Skeletal muscle tissue (tissue), 4 donors: ENCODE results near the gene CTNND1. TPM values are rescaled to one million over a fixed set of nuclear protein-coding genes. Genes with fewer than 3 reads are reported as not detected.

Experiments used
- H3K27ac ChIP-seq: one replicate; pipeline ENCODE4 v1.7.0; 2013; ENCODE audit warnings: mild to moderate bottlenecking, low read depth, low read length, inconsistent platforms
- H3K27me3 ChIP-seq, 3 donors: one replicate each; pipeline ENCODE4 v1.7.0; 2013; ENCODE audit warnings: low read length in 3 of 3; ENCODE audit not compliant: control insufficient read depth in 3 of 3, insufficient read depth in 3 of 3
- H3K36me3 ChIP-seq, 3 donors: one replicate each; pipeline ENCODE4 v1.7.0; 2013; ENCODE audit warnings: low read length in 3 of 3; ENCODE audit not compliant: control insufficient read depth in 3 of 3, insufficient read depth in 3 of 3
- H3K4me1 ChIP-seq, 3 donors: one replicate each; pipeline ENCODE4 v1.7.0; 2013; ENCODE audit warnings: low read length in 3 of 3, mild to moderate bottlenecking in 3 of 3; ENCODE audit not compliant: control insufficient read depth in 3 of 3, insufficient read depth in 3 of 3
- H3K4me3 ChIP-seq, 3 donors: one replicate each; pipeline ENCODE4 v1.7.0; 2013; ENCODE audit warnings: low read length in 3 of 3
- H3K9ac ChIP-seq, 3 donors: one replicate each; pipeline ENCODE4 v1.7.0; 2013; ENCODE audit warnings: low read length in 3 of 3, mild to moderate bottlenecking in 3 of 3, moderate library complexity in 2 of 3, low read depth in 1 of 3
- H3K9me3 ChIP-seq, 3 donors: one replicate each; pipeline ENCODE4 v1.7.0; 2013; ENCODE audit warnings: low read length in 3 of 3; ENCODE audit not compliant: control insufficient read depth in 3 of 3
- total RNA-seq: library from RNA; depleted of rRNA; stranded (reverse); fragments of >200 nt; gene quantifications from one replicate; pipeline ENCODE4 v1.2.3, GENCODE V29; 2014
- donor health status: Osteomylitis.

Gene CTNND1
- total RNA-seq, 1 donor from 2014 or later = 121 TPM

- peaks cover 3 to 10% (median 8%) of the 10 kb centered on the region in 3 donors for H3K36me3 ChIP-seq
- no peak overlapping the region for H3K9ac ChIP-seq
- peaks cover 11 to 35% (median 29%) of the 10 kb centered on the region in 3 donors for H3K4me1 ChIP-seq
- H3K4me3 ChIP-seq = no peak overlapping the region
- H3K27ac ChIP-seq = no peak overlapping the region
- no peaks in the 10 kb centered on the region for H3K9me3 ChIP-seq
- H3K27me3 ChIP-seq = no peaks in the 10 kb centered on the region
These were observed 25.5 kb downstream of the CTNND1 start for GRCh38 chr11:57787006-57787604.

DNA sequence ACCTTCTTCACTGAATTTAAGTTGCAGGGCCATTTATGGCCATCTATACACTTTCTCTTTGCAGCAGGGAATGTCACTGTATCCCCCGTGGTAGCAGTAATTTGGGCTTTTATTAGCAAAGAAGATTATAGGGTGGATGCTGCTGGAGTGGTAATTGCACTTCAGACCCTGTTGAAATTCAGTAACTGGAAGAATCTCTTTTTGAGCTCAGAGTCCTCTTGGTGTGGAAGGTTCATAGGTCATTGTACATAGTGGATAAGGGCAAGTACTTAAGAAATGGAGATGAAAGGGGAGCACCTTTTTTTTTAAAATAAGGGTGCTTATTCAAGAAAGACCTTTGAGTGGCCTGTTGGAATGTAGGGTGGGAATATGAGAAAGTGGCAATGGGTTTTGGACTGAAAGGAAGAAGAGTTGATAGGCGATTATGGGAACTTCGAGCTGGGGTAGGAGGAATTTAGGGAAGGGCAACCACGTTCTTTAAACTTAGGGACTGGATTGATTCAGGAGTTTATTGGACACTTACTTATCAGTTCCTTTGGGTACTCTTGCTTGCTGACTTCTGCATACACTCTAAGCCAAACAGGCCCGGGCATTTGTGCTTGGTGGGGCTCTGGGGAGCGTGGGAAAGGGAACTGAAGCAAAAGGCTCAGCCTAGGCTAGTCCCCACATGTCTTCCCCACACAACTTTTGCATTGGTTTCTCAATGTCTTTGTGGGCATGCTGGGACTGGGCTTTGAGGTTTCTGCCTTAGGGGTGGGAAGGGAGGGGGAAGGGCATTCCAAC is 26.5 kb downstream of the CTNND1 start:
- H3K9ac ChIP-seq = no peak overlapping the region
- H3K27me3 ChIP-seq = no peaks in the 10 kb centered on the region
- H3K36me3 ChIP-seq = peaks cover 3 to 12% (median 8%) of the 10 kb centered on the region in 3 donors
- no peak overlapping the region for H3K27ac ChIP-seq
- H3K4me1 ChIP-seq = peaks cover 12 to 40% (median 27%) of the 10 kb centered on the region in 3 donors
- no peak overlapping the region for H3K4me3 ChIP-seq
- no peaks in the 10 kb centered on the region for H3K9me3 ChIP-seq

- Histone ChIP-seq H3K4me3 (no peak overlapping the region), H3K4me1 (peaks cover 15 to 40% (median 27%) of the 10 kb centered on the region in 3 donors), H3K9ac (no peak overlapping the region), H3K9me3 (no peaks in the 10 kb centered on the region), H3K27me3 (no peaks in the 10 kb centered on the region), H3K36me3 (peaks cover 3 to 12% (median 8%) of the 10 kb centered on the region in 3 donors), H3K27ac (no peak overlapping the region)
These were observed 27.1 kb downstream of the CTNND1 start for GRCh38 chr11:57788703-57789088.

DNA sequence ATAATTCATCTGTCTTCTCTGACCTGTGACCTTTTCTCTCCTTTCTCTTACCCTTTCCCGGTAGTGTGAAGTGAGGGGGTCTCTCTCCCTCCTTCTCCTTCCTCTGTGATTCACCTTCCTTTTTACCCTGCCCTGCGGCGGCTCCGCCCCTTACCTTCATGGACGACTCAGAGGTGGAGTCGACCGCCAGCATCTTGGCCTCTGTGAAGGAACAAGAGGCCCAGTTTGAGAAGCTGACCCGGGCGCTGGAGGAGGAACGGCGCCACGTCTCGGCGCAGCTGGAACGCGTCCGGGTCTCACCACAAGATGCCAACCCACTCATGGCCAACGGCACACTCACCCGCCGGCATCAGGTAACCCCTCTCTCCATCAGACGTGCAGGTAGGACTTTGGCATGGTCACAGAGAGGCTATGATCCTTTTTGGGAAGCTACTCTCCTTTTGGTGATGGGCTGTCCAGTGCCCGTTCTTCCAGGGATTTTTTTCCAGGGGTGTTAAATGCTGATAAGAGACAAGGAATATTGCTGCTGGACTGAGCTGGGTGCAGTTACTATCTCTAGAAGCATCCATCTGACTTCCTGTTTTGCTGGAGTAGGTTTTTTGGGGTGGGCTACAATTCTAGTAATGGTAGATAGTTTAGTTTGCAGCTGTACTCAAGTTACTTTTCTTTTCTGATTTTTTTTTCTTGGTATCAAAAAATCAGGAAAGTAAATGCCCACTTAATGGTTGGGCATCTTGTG is 29.9 kb downstream of the CTNND1 start:
- H3K27me3 ChIP-seq = no peaks in the 10 kb centered on the region
- H3K4me1 ChIP-seq = peaks cover 13 to 37% (median 24%) of the 10 kb centered on the region in 3 donors
- H3K4me3 ChIP-seq = no peak overlapping the region
- peaks cover 12 to 29% (median 22%) of the 10 kb centered on the region in 3 donors for H3K36me3 ChIP-seq
- H3K9ac ChIP-seq = no peak overlapping the region
- H3K9me3 ChIP-seq = no peaks in the 10 kb centered on the region
- H3K27ac ChIP-seq = peak overlapping the region; percentile 45

DNA sequence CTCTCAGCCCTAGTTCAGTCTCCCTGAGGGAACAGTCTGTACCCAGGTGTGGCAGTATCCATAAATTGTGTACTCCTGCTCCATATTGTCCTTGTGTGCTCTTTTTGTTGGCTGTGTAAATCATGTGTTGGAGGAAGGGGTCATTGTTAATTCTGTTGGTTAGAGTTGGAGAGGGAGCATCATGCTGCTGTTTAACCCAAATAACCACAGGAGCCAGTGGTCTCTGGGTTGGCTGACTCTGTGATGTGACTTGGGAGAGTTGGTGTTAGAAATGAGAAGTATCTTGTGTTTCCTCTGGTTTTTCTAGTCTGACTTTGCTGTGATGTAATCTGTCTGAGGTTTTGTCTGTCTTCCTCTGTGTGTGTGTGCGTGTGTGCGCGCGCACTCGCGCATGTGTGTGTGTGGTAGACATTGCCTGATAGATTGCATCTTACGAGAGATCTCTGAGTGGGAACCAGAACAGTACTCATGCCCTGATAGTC is 30.5 kb downstream of the CTNND1 start:
- Histone ChIP-seq H3K36me3 (peaks cover 17 to 33% (median 27%) of the 10 kb centered on the region in 3 donors), H3K9ac (no peak overlapping the region), H3K9me3 (no peaks in the 10 kb centered on the region), H3K27ac (peak overlapping the region; percentile 45), H3K4me3 (no peak overlapping the region), H3K27me3 (no peaks in the 10 kb centered on the region), H3K4me1 (peaks cover 12 to 33% (median 23%) of the 10 kb centered on the region in 3 donors)

GRCh38 chr11:57792870-57793269 is 31.3 kb downstream of the CTNND1 start:
- Histone ChIP-seq H3K4me1 (peaks cover 10 to 27% (median 19%) of the 10 kb centered on the region in 3 donors), H3K9ac (peak overlapping the region in 1 of 3 donors; percentile 41), H3K27ac (peak overlapping the region; percentile 50), H3K36me3 (peaks cover 19 to 33% (median 29%) of the 10 kb centered on the region in 3 donors), H3K27me3 (no peaks in the 10 kb centered on the region), H3K4me3 (no peak overlapping the region), H3K9me3 (no peaks in the 10 kb centered on the region)

DNA sequence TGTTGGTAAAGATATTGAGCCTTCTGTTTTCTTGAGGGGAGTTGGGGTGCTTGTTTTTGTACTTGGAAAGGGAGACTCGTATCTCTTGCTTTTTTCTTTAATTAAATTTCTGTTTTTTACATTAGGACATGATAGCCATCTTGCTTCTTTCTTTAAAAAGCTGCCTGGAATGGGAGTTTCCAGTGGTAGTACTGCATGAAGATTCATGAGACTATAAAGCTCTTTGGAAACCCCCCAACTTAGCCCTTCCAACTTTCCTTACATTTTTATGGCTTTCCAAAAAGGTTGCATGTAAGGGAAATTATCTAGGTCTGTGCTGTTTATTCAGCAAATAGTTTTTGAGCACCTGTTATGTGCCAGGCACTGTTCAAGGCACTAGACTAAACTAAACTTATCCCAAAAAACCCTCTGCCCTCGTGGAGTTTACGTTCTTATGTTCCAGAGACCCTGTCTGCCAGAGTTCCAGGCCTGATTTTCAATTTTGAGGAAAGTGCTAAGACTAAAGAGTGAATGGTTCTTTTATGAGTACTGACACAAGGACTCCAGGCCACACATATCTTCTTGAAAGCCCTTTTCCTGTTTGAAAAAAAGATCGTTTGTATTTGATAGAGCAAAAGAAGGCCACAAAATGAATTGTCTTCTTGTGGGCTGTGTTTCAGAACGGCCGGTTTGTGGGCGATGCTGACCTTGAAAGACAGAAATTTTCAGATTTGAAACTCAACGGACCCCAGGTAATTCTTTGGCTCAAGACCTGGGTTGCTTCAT is 31.9 kb downstream of the CTNND1 start:
- Histone ChIP-seq H3K9me3 (no peaks in the 10 kb centered on the region), H3K4me1 (peaks cover 8 to 23% (median 13%) of the 10 kb centered on the region in 3 donors), H3K27me3 (no peaks in the 10 kb centered on the region), H3K36me3 (peaks cover 19 to 33% (median 30%) of the 10 kb centered on the region in 3 donors), H3K27ac (peak overlapping the region; percentile 50), H3K9ac (no peak overlapping the region), H3K4me3 (no peak overlapping the region)

GRCh38 chr11:57798905-57799559 is 37.4 kb downstream of the CTNND1 start:
- peak overlapping the region; percentile 15 for H3K27ac ChIP-seq
- peak overlapping the region; percentile 1 to 27 (median 7) for H3K9ac ChIP-seq
- peaks cover 28 to 45% (median 37%) of the 10 kb centered on the region in 3 donors for H3K36me3 ChIP-seq
- H3K27me3 ChIP-seq = no peaks in the 10 kb centered on the region
- no peaks in the 10 kb centered on the region for H3K9me3 ChIP-seq
- peaks cover 22 to 25% (median 25%) of the 10 kb centered on the region in 3 donors for H3K4me1 ChIP-seq
- no peak overlapping the region for H3K4me3 ChIP-seq
